ENCODE measurements around the gene PCCA.
"Not testable (repeated sequence)": the region's sequence is repeated elsewhere in the genome, so short reads cannot be mapped to it uniquely, and the experiment has no call there.

PCCA gene

DNA sequence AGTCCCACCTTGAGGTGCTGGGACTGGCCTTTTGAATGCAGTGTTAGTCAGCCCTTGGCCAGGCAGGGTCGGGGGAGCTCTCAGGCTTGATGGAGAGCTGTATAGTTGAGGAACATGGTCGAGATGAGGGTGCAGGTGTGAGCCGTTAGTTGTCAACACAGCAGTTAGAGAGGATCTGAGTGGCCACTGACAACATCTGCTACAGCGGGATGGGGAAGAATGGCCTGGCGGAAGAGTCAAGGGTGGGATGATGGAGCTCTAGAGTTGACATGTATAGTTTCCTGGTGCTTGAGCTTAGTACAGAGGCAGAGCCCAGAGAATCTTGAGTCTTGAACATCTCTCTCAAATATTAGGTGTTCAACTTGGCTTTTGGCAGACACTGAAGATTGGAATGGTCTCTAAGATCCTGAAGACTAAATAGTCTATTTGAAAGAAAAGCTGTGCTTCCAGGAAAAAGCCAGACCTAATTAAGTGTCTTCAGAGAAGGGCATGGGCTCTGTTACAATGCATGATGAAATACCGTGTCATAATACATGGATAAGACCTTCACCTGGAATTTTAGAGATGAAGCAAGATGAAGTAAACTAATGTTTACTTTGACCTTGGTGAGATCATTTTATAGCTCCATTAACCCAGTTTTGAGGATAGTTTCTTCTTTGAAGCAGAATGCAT is 9.7 kb downstream of the PCCA start:
- DNase-seq: no peak

DNA sequence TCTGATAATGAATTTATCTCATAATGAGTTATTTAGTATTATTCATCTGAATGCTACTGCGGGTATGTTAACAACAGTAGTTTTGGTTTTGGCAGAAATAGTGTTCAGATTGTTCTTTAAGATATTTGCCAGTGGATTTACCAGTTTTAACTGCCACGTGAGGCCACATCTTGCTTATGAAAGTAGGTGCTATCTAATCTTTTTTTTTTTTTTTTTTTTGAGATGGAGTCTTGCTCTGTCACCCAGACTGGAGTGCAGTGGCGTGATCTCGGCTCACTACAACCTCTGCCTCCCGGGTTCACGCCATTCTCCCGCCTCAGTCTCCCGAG is 10.2 kb downstream of the PCCA start:
- DNase-seq: not testable (repeated sequence)

- DNase-seq: no peak
These were observed 11.4 kb downstream of the PCCA start for GRCh38 chr13:100100115-100100879.

DNA sequence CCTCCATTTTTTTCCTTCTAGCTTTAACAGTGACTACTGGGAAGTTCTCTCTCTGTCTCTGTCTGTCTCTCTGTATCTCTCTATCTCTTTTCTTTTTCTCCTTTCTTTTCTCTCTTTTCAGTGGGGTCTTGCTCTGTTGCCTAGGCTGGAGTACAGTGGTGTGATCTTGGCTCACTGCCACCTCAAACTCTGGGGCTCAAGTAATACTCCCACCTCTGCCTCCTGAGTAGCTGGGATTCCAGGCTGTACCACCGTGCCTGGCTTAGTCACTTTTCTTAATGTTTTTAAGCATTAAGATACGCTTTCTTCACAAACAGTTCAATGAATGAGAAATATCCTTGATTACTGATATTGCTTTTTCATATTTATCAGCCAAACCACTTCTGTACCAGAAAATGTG is 13.1 kb downstream of the PCCA start:
- no peak for DNase-seq

- no peak for DNase-seq
These were observed 17.1 kb downstream of the PCCA start for GRCh38 chr13:100106005-100106404.

DNA sequence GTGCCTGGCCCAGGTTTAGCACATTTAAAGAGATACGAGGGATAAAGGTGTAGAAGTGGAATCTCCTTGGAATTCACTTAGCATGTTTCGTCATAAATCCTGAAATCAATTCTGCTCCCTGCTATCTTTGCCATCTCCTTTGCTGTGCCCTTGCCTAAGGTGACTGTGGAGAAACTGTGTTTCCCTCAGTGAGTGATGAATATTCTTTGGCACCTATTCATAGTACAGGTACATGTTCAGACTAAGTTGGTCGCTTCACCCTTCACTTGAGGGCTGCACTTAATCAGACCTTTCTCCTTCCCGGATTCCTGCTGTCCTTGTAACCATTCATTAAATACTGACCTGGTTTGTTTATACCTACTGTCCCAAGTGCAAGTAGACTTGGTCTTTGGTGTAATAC is 17.8 kb downstream of the PCCA start:
- no peak for DNase-seq

DNA sequence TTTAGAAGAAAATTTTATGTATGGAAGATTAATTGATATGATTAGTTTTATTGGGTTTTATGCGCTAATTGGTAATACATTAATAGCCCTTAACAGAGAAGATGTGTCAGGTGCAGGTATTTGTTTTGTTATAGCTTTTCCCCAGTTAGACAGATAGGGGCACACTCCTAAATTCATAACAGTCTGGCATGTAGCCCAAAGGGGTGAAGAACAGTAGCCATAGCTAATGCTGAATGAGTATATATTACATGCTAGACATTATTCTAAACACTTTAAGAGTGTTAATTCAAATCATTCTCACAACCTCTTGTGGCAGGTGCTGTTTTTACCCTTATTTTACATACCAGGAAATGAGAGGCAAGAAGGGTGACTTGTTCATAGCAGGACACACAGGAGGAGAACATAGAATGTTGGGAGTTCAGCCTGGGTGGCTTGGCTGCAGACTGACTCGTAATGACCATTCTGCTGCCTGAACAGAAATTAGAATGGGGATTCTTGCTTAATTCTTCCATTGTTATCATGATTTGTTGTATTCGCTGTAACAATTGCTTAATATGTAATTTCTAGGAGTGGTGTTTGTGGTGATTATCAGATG is 20.1 kb downstream of the PCCA start:
- no peak for DNase-seq

DNA sequence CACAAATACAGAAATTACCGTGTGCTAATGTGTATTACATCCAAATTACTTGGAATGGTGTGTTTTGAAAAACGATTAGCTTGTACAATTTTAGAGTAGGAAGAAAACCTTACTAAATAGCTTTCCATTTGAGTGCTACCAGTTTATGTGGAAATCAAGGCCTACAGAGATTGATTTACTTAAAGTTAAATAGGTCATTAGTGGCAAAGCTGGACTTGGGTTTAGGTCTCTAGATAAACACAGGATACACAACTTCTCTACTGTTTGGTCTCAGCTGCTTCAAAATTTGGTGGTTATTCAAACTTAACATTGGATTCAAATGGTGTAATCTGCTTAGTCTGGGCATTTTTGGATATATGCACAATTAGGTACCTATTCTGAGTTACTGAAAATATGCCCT is 21.4 kb downstream of the PCCA start:
- DNase-seq: no peak

DNA sequence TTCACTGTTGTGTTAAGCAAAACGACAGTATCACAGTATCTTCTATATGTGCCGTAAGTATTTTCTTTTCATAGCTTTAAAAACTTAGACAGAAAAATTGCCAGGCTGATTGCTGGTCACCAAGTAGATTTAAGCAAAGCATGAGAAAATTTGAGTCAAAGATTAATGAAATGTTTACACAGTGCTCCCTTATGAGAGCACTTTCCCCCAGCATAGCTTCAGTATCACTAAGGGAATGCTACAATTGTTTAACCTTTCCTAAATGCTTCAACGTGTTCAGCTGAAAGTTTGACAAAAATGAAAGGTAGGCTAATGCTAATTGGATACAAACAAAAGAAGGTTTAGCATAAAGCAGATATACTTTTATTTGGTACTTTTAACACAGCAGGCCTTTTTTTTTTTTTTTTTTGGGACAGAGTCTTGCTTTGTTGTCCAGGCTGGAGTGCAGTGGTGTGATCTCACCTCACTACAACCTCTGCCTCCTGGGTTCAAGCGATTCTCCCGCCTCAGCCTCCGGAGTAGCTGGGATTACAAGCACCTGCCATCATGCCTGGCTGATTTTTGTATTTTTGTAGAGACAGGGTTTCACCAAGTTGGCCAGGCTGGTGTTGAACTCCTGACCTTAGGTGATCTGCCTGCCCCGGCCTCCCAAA is 23.4 kb downstream of the PCCA start:
- DNase-seq: no peak

- no peak for DNase-seq
These were observed 26.9 kb downstream of the PCCA start for GRCh38 chr13:100115693-100116254.

DNA sequence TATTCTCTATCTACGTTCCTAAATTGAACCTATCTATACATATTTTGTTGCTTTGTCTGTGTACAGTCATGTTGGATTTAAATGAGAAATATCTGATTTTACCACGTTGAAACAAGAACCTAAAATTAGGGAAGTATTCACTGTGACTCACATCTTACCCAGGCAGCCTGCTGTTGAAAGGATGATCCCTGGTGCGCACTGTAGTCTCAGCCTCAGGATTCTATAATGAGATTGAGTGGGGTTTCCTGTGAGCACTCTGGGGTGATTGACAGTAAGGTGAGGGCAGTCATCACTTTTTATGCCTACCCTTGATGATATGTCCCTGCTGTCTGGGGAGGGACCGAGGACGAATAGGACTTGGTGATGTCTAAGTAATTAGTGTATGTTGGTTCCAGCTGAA is 35.4 kb downstream of the PCCA start:
- no peak for DNase-seq

DNA sequence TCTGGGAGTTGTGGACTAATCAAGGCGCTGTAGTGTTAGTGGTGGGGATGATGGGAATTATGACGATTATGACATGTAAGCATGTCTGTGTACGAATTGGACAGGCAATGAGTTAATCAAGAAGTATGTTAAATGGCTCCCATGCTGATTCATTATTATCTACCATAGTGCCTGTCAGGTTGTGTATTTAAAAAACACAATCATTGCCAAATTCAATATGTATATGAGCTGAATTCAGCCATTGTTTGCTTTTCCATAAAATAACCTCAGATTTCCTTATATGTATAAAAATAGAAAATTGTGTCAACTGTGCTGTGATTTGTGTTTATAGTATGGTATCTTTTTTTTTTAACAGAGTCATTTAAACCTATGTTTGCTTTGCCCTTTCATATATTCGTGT is 37.1 kb downstream of the PCCA start:
- DNase-seq: no peak

DNA sequence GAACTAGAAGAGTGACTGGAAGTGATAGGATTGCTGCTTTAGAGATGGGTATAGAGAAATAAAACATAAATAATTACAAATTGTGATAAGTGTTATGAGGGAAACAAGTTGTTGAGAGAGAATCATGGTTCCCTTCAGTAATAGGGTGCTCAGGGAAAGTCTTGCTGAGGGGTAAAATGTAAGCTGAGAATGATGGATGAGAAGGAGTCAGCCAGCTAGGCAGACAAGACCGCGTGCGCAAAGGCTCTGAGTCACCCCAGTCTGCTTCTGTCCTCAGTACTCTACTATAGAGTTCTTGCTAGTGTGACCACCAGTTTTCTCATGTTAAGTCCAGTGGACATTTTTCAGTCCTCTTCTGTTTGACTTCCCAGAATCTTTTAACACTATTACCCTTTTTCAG is 39.5 kb downstream of the PCCA start:
- DNase-seq: no peak

DNA sequence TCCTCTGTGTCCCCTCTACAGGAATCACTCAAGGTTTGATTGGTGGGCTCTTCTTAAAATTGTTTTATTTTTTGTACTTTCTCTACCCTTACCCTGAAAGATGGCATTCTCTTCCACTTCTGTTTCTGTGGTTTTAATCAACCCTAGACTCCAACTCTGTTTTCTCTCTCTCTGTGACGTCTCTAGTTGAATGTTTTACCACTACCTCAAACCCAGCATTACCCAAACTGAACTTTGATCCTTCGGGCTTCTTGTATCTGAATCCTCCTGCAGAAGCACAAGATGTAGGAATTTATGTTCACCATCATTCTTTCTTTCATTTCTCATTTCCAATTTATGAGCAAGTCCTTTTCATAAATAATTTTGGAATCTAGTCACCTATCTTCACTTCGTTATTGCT is 39.9 kb downstream of the PCCA start:
- DNase-seq: no peak

DNA sequence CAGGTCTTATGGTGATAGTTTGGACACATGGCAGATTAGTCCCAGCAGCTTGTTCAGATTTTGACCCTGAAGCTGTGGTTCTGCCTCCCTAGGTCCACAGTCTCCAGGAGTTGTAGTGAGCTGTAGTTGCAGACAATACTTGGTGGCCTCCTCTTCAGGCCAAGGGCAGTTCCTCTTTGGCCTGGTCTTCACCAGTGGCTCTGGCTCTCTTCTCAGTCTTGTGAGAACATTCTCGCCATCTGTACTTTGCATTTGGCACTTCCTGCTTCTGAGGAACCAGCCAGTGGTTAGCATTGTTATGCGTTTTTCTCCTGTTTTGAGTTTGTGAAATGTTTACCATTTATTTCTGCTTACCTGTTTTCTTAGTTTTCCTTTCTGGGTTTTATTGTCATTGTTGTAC is 40.7 kb downstream of the PCCA start:
- no peak for DNase-seq

DNA sequence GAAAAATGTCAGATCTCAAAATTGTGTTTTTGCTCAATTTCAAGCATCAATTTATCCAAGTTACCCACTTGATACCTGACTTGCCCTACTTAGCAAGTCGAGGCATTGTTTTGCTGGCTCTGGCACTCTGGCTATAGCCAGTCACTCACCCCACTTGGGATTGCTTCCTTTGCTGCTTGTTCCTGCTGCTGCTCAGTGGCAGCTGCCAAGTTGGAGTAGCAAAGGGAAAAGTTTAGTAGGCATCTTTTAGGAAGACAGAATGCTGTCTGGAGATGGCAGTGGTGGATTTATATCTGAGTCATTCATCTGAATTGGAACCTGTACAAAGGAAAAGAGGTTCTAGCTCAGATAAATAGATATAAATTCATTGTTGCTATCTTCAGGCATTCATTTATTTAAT is 41.2 kb downstream of the PCCA start:
- DNase-seq: no peak

GRCh38 chr13:100130930-100131511 is 42.1 kb downstream of the PCCA start:
- DNase-seq: no peak

DNA sequence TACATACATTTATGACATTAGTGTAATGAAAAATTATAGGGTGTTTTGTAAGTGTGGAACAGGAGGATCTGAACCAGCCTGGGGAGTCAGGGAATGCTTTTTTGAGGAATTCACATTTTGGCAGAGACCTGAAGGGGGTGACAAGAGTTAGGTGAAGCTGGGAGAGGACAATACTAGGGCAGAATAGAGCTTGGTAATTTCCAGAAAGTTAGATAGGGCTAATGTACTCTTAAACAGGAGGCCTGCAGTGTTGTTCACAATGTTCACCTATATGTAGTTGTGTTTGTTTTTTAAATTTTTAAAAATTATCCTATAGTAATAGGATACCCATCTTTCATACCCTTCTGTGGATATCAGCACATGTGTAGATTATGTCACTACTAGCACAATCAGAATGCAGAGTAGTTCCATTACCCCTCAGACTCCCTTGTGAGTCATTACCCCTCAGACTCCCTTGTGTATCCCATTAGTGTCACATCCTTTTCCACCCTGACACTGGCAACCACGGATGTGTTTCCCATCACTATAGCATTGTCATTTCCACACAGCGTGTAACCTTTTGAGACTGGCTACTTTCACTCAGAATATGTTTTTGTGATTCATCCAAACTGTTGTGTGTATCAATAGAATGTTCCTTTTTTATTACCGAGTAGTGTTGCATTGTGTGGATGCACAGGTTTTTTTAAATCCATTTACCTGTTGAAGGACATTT is 43.1 kb downstream of the PCCA start:
- no peak for DNase-seq

DNA sequence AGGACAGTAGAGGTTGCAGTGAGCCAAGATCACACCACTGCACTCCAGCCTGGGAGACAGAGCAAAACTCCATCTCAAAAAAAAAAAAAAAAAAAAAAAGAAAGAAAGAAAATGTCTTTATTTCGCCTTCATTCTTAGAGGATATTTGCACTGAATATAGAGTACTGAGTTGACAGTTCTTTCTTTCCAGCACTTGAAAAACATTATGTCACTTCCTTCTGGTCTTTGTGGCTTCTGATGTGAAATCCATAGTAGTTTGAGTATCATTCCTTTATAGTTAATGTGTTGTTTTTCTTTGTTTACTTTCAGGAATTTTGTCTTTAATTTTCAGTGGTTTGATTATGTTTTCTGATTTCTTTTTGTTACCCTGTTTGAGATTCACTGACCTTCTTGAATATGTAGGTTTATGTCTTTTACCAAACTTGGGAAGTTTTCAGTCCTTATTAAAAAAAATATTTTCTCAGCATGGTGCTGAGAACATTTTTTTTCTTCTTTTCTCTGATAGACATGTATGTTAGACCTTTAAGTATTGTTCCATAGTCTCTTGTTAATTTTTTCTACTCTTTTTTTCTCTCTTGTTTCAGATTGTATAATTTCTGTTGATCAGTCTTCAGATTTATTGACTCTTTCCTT is 50.1 kb downstream of the PCCA start:
- no peak for DNase-seq

- DNase-seq: no peak
These were observed 50.9 kb downstream of the PCCA start for GRCh38 chr13:100139817-100140216.

DNA sequence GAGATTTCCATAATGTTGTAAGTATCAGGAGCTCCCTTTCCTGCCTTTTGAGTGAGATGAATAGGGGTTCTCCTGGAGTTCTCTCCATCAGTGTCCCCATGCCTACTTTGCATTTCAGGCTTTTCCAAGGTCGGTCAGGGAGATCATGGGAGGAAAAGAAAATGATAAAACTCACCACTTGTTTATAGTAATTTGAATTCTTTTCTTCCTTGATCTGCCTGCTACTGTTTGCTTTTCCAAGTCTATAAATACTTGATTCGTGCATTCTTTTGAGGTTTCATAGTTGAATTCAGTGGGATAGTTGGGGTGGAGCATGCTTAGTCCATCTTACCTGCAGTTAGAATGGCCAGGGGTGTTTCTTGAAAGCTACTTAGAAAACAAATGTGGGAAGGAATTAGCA is 51.5 kb downstream of the PCCA start:
- no peak for DNase-seq

GRCh38 chr13:100141461-100141961 is 52.6 kb downstream of the PCCA start:
- DNase-seq: not testable (repeated sequence)
